ENCODE measurements around the gene RTL1.

The RTL1 gene

GRCh38 chr14:100834082-100834793 is 69.3 kb downstream of the RTL1 start:
- TF ChIP-seq CTCF (IDR thresholded peaks at IDR 0.05; ENCODE audit: low read depth, low read length): no peak
- Histone ChIP-seq H3K9me3 (no peaks in the 10 kb centered on the region), H3K4me3 (ENCODE audit: low read depth, low read length) (no peak overlapping the region), H3K27me3 (no peaks in the 10 kb centered on the region), H3K36me3 (peaks cover 100% of the 10 kb centered on the region), H3K4me1 (peaks cover 38% of the 10 kb centered on the region)
- no peak for DNase-seq

DNA sequence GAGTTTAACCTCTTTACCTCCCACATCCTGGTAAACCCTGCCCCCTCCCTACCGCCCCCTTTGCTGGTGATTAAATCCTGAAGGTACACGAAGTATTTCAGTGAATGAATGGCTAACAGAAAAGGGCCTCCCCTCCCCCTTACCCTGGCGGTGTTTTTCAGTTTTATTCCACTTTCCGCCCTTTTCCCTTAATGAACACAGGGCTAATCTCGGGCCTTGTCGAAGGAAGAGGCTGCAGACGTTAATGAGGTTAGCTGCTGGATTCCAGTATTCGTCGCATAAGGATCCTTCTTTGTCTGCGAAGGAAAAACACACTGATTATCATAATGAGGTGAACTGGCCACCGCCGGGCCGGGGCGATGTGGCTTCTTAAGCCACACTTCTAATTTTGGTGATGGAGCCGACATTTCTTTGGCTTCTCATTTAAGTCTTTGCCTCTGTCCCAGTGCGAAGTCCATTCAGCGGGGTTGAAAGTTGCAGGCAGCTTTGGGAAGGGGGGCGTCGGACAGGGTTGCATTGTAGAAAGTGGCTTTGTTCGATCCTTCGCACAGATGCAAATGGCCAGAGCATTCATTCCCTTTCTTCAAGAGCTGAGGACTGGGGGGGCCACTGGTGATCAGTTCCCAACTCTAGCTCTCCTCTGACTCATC is 71.1 kb downstream of the RTL1 start:
- H3K36me3 ChIP-seq: peaks cover 95% of the 10 kb centered on the region

DNA sequence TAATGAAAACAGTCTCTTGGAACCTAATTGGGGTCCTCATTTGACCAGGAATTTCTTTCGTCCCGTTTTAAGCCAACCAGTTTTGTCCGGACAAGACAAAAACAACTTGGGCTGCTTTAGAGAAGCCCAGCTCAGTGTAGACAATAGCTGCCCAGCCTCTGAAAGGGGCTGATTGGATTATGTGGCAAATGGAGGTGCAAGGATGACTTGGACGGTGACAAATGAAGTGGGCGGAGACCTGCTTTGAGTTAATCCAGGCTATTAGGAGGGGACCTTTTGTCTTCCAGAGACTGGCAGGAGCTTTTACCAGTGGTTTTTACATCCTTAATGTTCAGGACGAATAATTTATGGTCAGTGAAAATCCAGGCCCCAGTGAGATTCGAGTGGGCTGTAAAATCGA is 72.8 kb downstream of the RTL1 start:
- H3K9me3 ChIP-seq: no peaks in the 10 kb centered on the region
- H3K27me3 ChIP-seq: no peaks in the 10 kb centered on the region
- TF ChIP-seq CTCF (IDR thresholded peaks at IDR 0.05; ENCODE audit: low read depth, low read length): no peak
- H3K36me3 ChIP-seq: peaks cover 81% of the 10 kb centered on the region
- H3K4me1 ChIP-seq: peaks cover 38% of the 10 kb centered on the region
- DNase-seq: no peak
- 0 out of 2 replicates have a peak overlapping the region, but pooled peaks have one; percentile 9 for H3K4me3 ChIP-seq (ENCODE audit: low read depth, low read length)

More for the DNA sequence above, 71.1 kb downstream of the RTL1 start:
- Histone ChIP-seq H3K4me3 (ENCODE audit: low read depth, low read length) (no peak overlapping the region), H3K27me3 (no peaks in the 10 kb centered on the region), H3K4me1 (peaks cover 41% of the 10 kb centered on the region), H3K9me3 (no peaks in the 10 kb centered on the region)
- no peak for DNase-seq
- TF ChIP-seq CTCF (IDR thresholded peaks at IDR 0.05; ENCODE audit: low read depth, low read length): no peak

Measured in BE2C (cell line).